Measurements from ENCODE around the gene ARL4C.
"Not testable (repeated sequence)": the region's sequence is repeated elsewhere in the genome, so short reads cannot be mapped to it uniquely, and the experiment has no call there.

Gene ARL4C

DNA sequence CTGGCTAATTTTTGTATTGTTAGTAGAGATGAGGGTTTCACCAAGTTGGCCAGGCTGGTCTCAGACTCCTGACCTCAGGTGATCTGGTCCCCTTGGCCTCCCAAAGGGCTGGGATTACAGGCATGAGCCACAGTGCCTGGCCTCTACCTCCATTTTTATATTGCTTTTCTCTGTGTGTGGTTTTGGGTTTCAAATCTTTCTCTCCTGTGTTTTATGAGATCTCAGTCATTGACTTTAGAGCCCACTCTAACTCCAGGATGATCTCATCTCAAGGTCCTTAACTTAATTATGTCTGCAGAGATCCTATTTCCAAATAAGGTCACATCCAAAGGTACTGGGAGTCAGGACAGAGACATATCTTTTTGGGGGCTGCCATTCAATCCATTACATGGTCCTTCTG, 24.7 kb downstream of the ARL4C start:
- no peak for DNase-seq

DNA sequence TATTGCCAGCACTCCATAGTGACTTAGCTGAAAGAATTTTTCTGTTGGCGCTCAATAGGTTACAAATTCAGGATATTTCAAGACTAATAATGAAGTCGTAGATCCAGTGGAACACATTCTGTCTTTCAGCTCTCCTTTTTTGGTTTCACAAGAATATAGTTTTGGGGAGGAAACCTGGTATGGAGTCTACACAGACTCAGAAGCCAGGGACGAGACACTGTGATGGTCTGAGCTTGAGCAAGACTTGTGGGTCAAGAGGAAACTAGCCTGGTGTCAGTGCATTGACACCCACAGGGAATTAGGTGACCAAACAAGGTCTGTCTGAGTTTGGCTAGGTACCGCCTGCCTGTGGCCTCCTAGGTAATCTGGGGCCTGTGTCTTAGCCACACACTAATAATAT, 26.9 kb downstream of the ARL4C start:
- DNase-seq: no peak

- DNase-seq: peak in 1 of 3 experiments; percentile 33
Observed at GRCh38 chr2:234469251-234469845, 27.5 kb downstream of the ARL4C start.

DNA sequence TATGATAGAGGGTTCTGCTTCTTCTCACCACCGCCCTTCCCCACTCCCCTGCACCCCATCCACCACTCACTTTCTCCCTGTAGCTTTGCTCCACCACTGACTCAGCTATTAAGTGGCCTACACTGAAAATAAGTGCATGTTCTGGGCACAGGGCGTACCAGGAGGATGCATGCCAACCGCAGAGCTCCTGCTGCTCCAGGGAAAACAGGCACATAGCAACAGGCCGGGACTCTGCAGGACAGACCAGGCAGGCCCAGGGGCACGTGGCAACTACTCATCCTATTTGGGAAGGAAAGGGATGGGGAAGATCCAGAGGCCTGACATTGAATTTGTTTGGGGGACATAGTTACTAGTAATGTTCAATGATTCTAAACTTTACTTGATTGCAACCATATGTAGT, 28.4 kb downstream of the ARL4C start:
- DNase-seq: no peak

- DNase-seq: no peak
Observed at GRCh38 chr2:234467289-234467688, 29.6 kb downstream of the ARL4C start.

DNA sequence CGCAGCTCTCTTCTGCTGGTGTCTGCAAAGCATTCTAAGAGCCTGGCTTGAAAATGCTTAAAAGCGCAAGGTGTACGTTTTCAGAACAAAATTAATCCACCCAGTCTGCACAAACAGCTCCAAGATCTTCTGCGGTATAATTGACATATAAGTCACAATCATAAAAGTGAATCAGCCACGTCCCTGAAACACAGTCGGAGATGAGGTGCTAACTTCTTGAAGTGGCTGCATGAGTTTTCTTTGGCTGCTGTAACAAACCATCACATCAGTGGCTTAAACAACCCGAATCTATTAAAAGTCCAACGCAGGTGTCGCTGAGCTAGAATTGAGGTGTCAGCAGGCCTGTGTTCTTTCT, 32.6 kb downstream of the ARL4C start:
- DNase-seq: no peak

- peak; percentile 69 to 97 (median 87) for DNase-seq
Observed at GRCh38 chr2:234463626-234464290, 33.1 kb downstream of the ARL4C start.

DNA sequence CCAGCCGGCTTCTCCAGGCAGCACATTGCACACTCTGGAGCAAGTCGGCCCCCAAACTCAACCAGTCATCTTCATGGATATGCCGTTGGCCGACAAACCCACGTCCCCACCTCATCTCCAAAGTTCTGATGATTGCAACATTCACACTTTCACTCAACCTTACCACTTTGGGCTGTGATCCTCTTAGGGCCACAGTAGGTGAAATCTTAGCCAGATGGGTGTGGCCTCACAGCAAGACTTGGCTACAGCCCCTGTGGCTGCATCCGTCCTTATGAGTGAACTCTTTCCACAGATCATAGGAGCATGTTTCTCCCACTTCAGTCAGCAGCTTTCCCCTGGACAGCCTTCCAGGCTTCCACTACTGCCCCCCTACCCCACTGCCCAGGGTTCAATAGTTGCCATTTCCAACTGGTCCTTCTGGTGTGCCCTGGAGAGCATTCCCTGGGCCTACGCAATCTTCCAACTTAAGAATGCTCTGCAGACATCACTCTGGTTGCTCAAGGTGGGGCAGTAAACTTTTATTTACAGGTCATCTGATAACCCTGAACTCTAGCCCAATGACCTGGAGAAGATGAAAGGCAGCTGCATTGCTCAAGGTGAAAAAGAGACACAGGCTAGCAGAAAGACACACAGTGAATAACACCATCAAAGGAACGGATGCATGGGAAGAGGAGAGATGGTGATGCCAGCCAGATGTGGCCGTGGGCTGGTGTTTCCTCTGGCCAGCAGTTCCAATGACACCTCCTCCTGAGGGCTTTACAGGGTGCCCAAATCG, 34.5 kb downstream of the ARL4C start:
- peak in 1 of 3 experiments; percentile 2 for DNase-seq

- peak in 1 of 3 experiments; percentile 32 for DNase-seq
Observed at GRCh38 chr2:234459401-234460009, 37.4 kb downstream of the ARL4C start.

GRCh38 chr2:234458466-234458865, 38.4 kb downstream of the ARL4C start:
- DNase-seq: no peak

GRCh38 chr2:234457421-234457820, 39.5 kb downstream of the ARL4C start:
- no peak for DNase-seq

- DNase-seq: not testable (repeated sequence)
Observed at GRCh38 chr2:234455246-234455645, 41.6 kb downstream of the ARL4C start.

DNA sequence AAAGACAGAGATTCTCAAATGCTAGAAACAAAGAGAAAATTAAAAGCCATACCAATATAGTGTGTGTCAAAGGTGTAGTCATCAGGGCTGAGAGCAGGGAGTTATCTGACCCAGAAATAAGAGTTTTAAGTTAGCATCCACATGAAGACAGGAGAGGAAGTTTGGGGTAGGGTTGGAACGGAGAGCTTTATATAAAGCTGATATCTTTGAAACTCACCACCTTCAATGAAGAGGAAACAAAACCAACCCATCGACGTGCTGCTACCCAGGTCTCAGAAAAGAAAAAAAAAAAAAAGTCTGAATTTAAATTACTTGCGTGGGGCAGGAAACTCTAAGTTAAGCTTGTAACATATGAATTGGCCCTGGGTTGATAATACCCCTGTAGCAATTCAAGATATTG, 42.4 kb downstream of the ARL4C start:
- no peak for DNase-seq

GRCh38 chr2:234453216-234453615, 43.7 kb downstream of the ARL4C start:
- DNase-seq: no peak

GRCh38 chr2:234451852-234452625, 44.8 kb downstream of the ARL4C start:
- DNase-seq: no peak

DNA sequence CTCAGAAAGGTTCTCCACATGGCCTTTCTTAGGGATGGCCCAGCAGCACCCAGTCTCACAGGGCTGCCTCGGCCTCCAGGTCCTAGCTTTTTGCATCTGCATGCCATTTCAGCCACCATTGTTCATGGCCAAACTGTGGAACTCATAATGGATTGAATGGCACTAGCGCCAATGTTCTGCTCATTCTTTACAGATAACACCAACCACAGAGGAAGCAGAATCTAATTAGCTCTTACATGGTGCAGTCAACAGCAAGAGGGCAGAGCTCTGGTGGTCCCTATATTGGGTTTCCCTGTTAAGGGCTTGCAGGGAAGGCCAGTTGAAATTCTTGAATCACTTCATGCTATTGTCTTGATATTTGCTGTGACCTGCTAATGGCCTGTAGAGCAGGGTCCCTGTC, 45.6 kb downstream of the ARL4C start:
- DNase-seq: no peak

GRCh38 chr2:234450431-234451124, 46.3 kb downstream of the ARL4C start:
- DNase-seq: peak in 1 of 3 experiments; percentile 44

DNA sequence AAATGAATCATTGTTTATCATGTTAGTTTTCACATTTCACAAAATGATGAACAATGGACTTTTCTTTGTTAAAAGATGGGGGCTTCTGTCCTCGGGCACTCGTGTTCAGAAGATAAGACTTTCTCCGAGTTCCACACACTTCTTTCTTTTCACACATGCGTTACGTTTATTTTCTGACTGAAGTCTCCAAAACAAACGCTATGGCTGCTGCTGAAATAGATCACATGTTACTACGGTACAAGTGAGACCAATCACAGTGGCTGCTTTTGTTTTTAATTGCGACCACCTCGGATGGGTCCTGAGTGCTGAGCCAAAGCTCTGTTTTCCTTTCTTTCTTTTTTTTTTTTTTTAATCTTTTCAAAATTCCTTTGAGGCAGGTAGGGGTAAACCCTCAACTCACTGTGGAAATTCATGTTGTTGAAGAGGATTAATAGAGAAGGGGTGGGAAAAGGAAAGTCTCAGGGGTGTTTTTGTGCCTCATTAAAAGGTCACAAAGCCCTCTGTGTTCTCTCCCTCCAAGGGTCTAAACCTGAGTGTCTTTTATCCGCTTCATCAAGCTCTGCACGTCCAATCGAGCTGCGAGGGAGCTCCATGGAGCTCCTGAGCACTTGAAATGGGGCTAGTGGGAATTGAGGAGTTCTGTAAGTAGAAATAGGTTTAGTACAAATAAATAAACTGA, 48.2 kb downstream of the ARL4C start:
- DNase-seq: no peak

DNA sequence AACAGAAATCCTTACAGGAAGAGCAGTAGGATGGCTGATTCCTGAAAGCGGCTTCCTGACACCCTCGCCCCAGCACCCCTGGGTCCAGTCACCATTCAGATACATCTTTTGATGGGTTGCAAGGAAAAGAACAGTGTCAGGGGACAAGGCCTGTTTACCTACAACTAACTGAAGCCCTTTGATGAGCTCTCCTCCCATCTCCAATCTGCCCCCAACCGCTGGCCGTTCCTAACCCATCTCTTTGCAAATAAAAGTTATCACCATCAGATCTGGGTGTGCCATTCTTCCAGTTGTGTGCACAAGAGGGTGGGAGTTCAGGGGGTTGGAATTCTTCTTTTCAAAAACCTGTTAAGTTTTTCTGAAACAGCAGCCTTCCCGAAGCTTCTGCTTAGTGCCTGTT, 48.9 kb downstream of the ARL4C start:
- DNase-seq: no peak

- DNase-seq: no peak
Observed at GRCh38 chr2:234447189-234447588, 49.7 kb downstream of the ARL4C start.

- DNase-seq: no peak
Observed at GRCh38 chr2:234446404-234447076, 50.3 kb downstream of the ARL4C start.

Measured in NCI-H1417 (cell line).